ENCODE results near the gene HAUS1. TPM values are rescaled to one million over a fixed set of nuclear protein-coding genes. Genes with fewer than 3 reads are reported as not detected.
"Not testable (repeated sequence)": the region's sequence is repeated elsewhere in the genome, so short reads cannot be mapped to it uniquely, and the experiment has no call there.

Gene HAUS1
- total and polyA plus RNA-seq, 2 experiments from 2014 or later = 163 to 216 TPM

DNA sequence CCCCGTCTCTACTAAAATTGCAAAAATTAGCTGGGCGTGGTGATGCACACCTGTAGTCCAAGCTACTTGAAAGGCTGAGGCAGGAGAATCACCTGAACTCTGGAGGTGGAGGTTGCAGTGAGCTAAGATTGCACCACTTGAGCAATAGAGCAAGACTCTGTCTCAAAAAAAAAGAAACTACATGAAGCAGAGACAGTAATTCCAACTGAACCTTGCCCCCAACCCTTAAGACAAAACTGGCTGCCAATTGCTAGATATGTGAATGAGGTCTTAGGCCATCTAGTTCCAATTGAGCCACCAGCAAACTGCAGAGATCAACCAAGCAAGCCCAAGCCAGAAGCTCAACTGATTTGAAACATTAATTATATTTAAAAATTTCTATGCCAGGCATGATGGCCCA is 25.9 kb downstream of the HAUS1 start:
- H3K27ac Mint-ChIP-seq = no peak overlapping the region
- no peak overlapping the region for H3K4me2 ChIP-seq
- H3F3A ChIP-seq (replicated peaks; ENCODE audit: low read depth) = peaks cover 4% of the 10 kb centered on the region; the same call in 1 of the 2 replicates
- H3K4me3 ChIP-seq = no peak overlapping the region
- no peaks in the 10 kb centered on the region for H3K4me1 ChIP-seq (ENCODE audit: insufficient read depth)
- peaks cover 3% of the 10 kb centered on the region for H3K27me3 Mint-ChIP-seq (ENCODE audit: insufficient read depth, low read depth, poor library complexity)
- ATAC-seq (no peak), DNase-seq (ENCODE audit: low spot score) (no peak)
- H3K4me3 Mint-ChIP-seq = no peak overlapping the region
- H2AFZ ChIP-seq = no peak overlapping the region
- H3K9me2 ChIP-seq (ENCODE audit: insufficient read depth) = no peaks in the 10 kb centered on the region
- H3K36me3 ChIP-seq (ENCODE audit: insufficient read depth) = peaks cover 31% of the 10 kb centered on the region
- no peaks in the 10 kb centered on the region for H3K79me2 ChIP-seq (replicated peaks; ENCODE audit: insufficient read depth)
- H3K36me3 Mint-ChIP-seq (ENCODE audit: low read depth) = peaks cover 32% of the 10 kb centered on the region
- H3K27me3 ChIP-seq (ENCODE audit: insufficient read depth) = no peaks in the 10 kb centered on the region
- no peak overlapping the region for H3K27ac ChIP-seq (ENCODE audit: low read depth)
- H3K9me3 Mint-ChIP-seq = no peaks in the 10 kb centered on the region
- peaks cover 5% of the 10 kb centered on the region for H3K4me1 Mint-ChIP-seq
- no peaks in the 10 kb centered on the region for H4K20me1 ChIP-seq (replicated peaks; ENCODE audit: insufficient read depth)
- TF ChIP-seq POLR2AphosphoS5 (IDR thresholded peaks at IDR 0.05; ENCODE audit: low read depth) (no peak), REST (IDR thresholded peaks at IDR 0.05; ENCODE audit: unreplicated experiment) (no peak), ETS1 (IDR thresholded peaks at IDR 0.05) (no peak), JUNB (IDR thresholded peaks at IDR 0.05; ENCODE audit: unreplicated experiment) (no peak), EZH2 (IDR thresholded peaks at IDR 0.05; ENCODE audit: low read depth, unreplicated experiment) (no peak)

GRCh38 chr18:46130549-46130948 is 26.4 kb downstream of the HAUS1 start:
- H3K4me3 ChIP-seq; H3K4me3 Mint-ChIP-seq; H3K27me3 ChIP-seq (ENCODE audit: insufficient read depth); H4K20me1 ChIP-seq (replicated peaks; ENCODE audit: insufficient read depth); DNase-seq (ENCODE audit: low spot score); H3K4me2 ChIP-seq; H3K9me2 ChIP-seq (ENCODE audit: insufficient read depth); H3K27me3 Mint-ChIP-seq (ENCODE audit: insufficient read depth, low read depth, poor library complexity); H2AFZ ChIP-seq; H3K27ac Mint-ChIP-seq; H3K9me3 Mint-ChIP-seq; ATAC-seq; H3K4me1 ChIP-seq (ENCODE audit: insufficient read depth); H3K79me2 ChIP-seq (replicated peaks; ENCODE audit: insufficient read depth); H3K27ac ChIP-seq (ENCODE audit: low read depth); H3F3A ChIP-seq (replicated peaks; ENCODE audit: low read depth): not testable (repeated sequence)
- peaks cover 30% of the 10 kb centered on the region for H3K36me3 Mint-ChIP-seq (ENCODE audit: low read depth)
- peaks cover 10% of the 10 kb centered on the region for H3K4me1 Mint-ChIP-seq
- H3K36me3 ChIP-seq (ENCODE audit: insufficient read depth) = peaks cover 27% of the 10 kb centered on the region

DNA sequence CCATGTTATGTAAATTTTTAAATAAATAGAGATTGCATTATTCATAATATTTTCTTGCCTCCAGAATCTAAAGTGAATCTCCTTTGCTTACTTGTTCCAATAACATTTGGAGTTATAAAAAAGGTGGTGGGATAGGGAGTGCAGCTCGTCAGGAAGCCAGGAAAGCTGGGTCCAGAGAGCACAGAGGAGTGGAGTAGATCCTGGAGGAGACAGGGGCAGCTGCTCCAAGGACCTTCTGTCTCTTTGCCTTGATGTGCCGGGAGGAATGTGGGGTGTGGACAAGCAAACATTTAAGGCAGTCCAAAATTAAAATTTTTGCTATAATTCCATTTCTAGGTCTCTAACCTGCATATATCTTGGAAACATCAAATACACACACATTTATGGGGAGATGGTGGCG is 29.3 kb downstream of the HAUS1 start:
- peaks cover 4% of the 10 kb centered on the region; the same call in 1 of the 2 replicates for H3F3A ChIP-seq (replicated peaks; ENCODE audit: low read depth)
- peaks cover 14% of the 10 kb centered on the region for H3K36me3 ChIP-seq (ENCODE audit: insufficient read depth)
- no peak overlapping the region for H3K4me3 ChIP-seq
- H3K4me1 Mint-ChIP-seq = peaks cover 24% of the 10 kb centered on the region
- no peak overlapping the region for H3K4me3 Mint-ChIP-seq
- H3K79me2 ChIP-seq (replicated peaks; ENCODE audit: insufficient read depth) = no peaks in the 10 kb centered on the region
- no peak overlapping the region for H3K4me2 ChIP-seq
- H3K27me3 ChIP-seq (ENCODE audit: insufficient read depth) = no peaks in the 10 kb centered on the region
- peaks cover 14% of the 10 kb centered on the region; the same call in 2 of the 3 replicates for H3K36me3 Mint-ChIP-seq (ENCODE audit: low read depth)
- DNase-seq (ENCODE audit: low spot score) = no peak
- H3K9me2 ChIP-seq (ENCODE audit: insufficient read depth) = no peaks in the 10 kb centered on the region
- peaks cover 8% of the 10 kb centered on the region; the same call in 1 of the 2 replicates for H3K4me1 ChIP-seq (ENCODE audit: insufficient read depth)
- ATAC-seq = no peak
- no peak overlapping the region for H3K27ac Mint-ChIP-seq
- H4K20me1 ChIP-seq (replicated peaks; ENCODE audit: insufficient read depth) = no peaks in the 10 kb centered on the region
- H3K27me3 Mint-ChIP-seq (ENCODE audit: insufficient read depth, low read depth, poor library complexity) = peaks cover 3% of the 10 kb centered on the region
- no peak overlapping the region for H3K27ac ChIP-seq (ENCODE audit: low read depth)
- H3K9me3 Mint-ChIP-seq = no peaks in the 10 kb centered on the region
- TF ChIP-seq REST (IDR thresholded peaks at IDR 0.05; ENCODE audit: unreplicated experiment) (no peak), CTCF (conservative IDR thresholded peaks at IDR 0.05; ENCODE audit: low read depth in 2 of 2) (no peak), POLR2AphosphoS5 (IDR thresholded peaks at IDR 0.05; ENCODE audit: low read depth) (no peak)
- H2AFZ ChIP-seq = no peak overlapping the region

Measured in GM23338 (cell line).